Thymus (tissue), 11 donors: ENCODE results near the gene GABRG2. TPM values are rescaled to one million over a fixed set of nuclear protein-coding genes. Genes with fewer than 3 reads are reported as not detected.

ENCODE experiments used
- DNase-seq, 9 donors: peaks; one replicate each; pipeline ENCODE4 v3.0.0-alpha.2; 2013; ENCODE audit warnings: low spot score in 9 of 9, low read depth in 6 of 9, missing footprints in 1 of 9
- H3K27ac ChIP-seq, 2 donors: one replicate each; pipeline ENCODE4 v1.5.1; 2013; ENCODE audit warnings: control low read depth in 1 of 2, low read depth in 1 of 2, low read length in 1 of 2, mild to moderate bottlenecking in 1 of 2, moderate library complexity in 1 of 2
- H3K27me3 ChIP-seq, 2 donors: one replicate each; pipeline ENCODE4 v1.5.1; 2013; ENCODE audit warnings: low read length in 1 of 2; ENCODE audit not compliant: control insufficient read depth in 2 of 2, insufficient read depth in 1 of 2
- H3K36me3 ChIP-seq, 2 donors: one replicate each; pipeline ENCODE4 v1.5.1; 2013; ENCODE audit warnings: low read length in 1 of 2, mild to moderate bottlenecking in 1 of 2, moderate library complexity in 1 of 2; ENCODE audit not compliant: control insufficient read depth in 2 of 2, insufficient read depth in 2 of 2
- H3K4me1 ChIP-seq, 2 donors: one replicate each; pipeline ENCODE4 v1.5.1; 2013; ENCODE audit warnings: low read length in 2 of 2; ENCODE audit not compliant: control insufficient read depth in 2 of 2, insufficient read depth in 2 of 2
- H3K4me3 ChIP-seq, 2 donors: one replicate each; pipeline ENCODE4 v1.5.1; 2013; ENCODE audit warnings: low read length in 2 of 2, control low read depth in 1 of 2, mild to moderate bottlenecking in 1 of 2
- H3K9me3 ChIP-seq, 2 donors: one replicate each; pipeline ENCODE4 v1.5.1; 2013; ENCODE audit warnings: low read length in 1 of 2, mild to moderate bottlenecking in 1 of 2; ENCODE audit not compliant: control insufficient read depth in 2 of 2, insufficient read depth in 1 of 2
- WGBS: extraction: QIAGEN DNeasy Blood & Tissue Kit; methylation state at CpG from one replicate; pipeline ENCODE4 v1.1.7; 2013; 5-methylcytosine and 5-hydroxymethylcytosine counted together
- polyA plus RNA-seq: library from polyadenylated mRNA; stranded (reverse); fragments of 200-250 nt; gene quantifications from one replicate; pipeline ENCODE4 v1.2.3, GENCODE V29; 2013
- total RNA-seq: library from RNA; stranded (reverse); fragments of 120-200 nt; gene quantifications from one replicate; pipeline ENCODE4 v1.2.4, GENCODE V29; 2013
- donor health status: healthy.

GABRG2 gene
- total and polyA plus RNA-seq, 2 donors = 0.05 to 0.18 TPM

- no peak for DNase-seq
- H3K36me3 ChIP-seq = no peaks in the 10 kb centered on the region
- H3K27ac ChIP-seq = no peak overlapping the region
- WGBS = 81% methylated on average over 2 of the region's 2 CpGs
- no peak overlapping the region for H3K4me3 ChIP-seq
- no peaks in the 10 kb centered on the region for H3K4me1 ChIP-seq
- no peaks in the 10 kb centered on the region for H3K27me3 ChIP-seq
- peaks cover 0 to 17% of the 10 kb centered on the region in 2 donors for H3K9me3 ChIP-seq
Measured at GRCh38 chr5:162160401-162160800, 92.8 kb downstream of the GABRG2 start.

- H3K9me3 ChIP-seq = peaks cover 0 to 21% of the 10 kb centered on the region in 2 donors
- no peaks in the 10 kb centered on the region for H3K36me3 ChIP-seq
- no peak overlapping the region for H3K27ac ChIP-seq
- no peaks in the 10 kb centered on the region for H3K27me3 ChIP-seq
- 78% methylated on average over 6 of the region's 6 CpGs for WGBS
- DNase-seq = no peak
- H3K4me3 ChIP-seq = no peak overlapping the region
- no peaks in the 10 kb centered on the region for H3K4me1 ChIP-seq
Measured at GRCh38 chr5:162163663-162164062, 96.1 kb downstream of the GABRG2 start.

DNA sequence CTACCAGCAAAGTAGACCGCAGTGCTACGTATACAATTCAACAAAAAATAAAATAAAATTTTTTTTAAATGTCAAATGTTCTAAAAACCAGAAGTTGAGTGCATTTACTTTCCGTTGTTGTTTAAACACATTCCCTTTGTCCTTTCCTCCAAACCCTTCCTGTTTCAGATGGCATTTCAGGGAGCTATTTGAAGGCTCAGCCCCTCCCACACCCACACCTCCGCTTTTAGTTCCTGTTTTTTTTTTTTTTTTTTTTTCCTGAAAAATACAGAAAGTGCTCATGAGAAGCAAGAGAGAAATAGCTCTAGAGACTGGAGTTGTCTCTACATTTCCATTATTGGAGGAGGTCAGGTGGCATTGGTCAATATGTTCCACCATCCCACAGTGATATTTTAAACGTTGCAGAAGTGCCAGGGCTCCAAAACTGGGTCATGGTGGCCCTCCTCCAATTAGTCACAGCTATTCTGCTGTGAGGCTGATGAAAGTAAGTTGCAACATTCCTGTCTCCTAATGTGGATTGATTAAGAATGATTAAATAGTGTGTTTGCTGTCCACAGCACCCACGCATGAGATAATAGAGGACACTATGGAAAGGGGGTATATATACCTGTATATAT lies 106.9 kb downstream of the GABRG2 start:
- 42% methylated on average over 6 of the region's 6 CpGs for WGBS
- no peaks in the 10 kb centered on the region for H3K36me3 ChIP-seq

DNA sequence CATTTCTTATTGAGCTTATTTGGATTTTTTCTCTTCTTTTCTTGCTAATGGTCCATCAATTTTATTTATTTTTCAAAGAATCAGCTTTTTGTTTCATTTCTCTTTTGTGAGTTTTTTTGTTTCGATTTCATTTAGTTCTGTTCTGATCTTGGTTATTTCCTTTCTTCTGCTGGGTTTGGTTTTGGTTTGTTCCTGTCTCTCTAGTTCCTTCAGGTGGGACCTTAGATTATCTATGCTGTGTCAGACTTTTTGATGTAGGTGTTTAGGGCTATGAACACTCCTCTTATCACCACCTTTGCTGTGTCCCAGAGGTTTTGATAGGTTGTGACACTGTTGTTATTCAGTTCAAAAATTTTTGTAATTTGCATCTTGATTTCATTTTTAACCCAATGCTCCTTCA lies 119.8 kb downstream of the GABRG2 start:
- H3K9me3 ChIP-seq = peaks cover 0 to 2% of the 10 kb centered on the region in 2 donors
- H3K4me3 ChIP-seq = no peak overlapping the region
- H3K27ac ChIP-seq = no peak overlapping the region
- DNase-seq = no peak
- no peaks in the 10 kb centered on the region for H3K27me3 ChIP-seq
- WGBS = 87% methylated on average over 1 of the region's 1 CpG
- no peaks in the 10 kb centered on the region for H3K36me3 ChIP-seq
- no peaks in the 10 kb centered on the region for H3K4me1 ChIP-seq

More for the DNA sequence above, 106.9 kb downstream of the GABRG2 start:
- H3K27ac ChIP-seq = no peak overlapping the region
- DNase-seq = no peak
- H3K4me1 ChIP-seq = no peaks in the 10 kb centered on the region
- no peaks in the 10 kb centered on the region for H3K9me3 ChIP-seq
- H3K4me3 ChIP-seq = no peak overlapping the region
- no peaks in the 10 kb centered on the region for H3K27me3 ChIP-seq

- Histone ChIP-seq H3K4me1 (no peaks in the 10 kb centered on the region), H3K36me3 (no peaks in the 10 kb centered on the region), H3K27ac (no peak overlapping the region), H3K9me3 (peaks cover 0 to 2% of the 10 kb centered on the region in 2 donors), H3K27me3 (no peaks in the 10 kb centered on the region), H3K4me3 (no peak overlapping the region)
- whole genome bisulfite sequencing = 67% methylated on average over 5 of the region's 5 CpGs
- no peak for DNase-seq
Measured at GRCh38 chr5:162189719-162190118, 122.1 kb downstream of the GABRG2 start.

- Histone ChIP-seq H3K4me3 (no peak overlapping the region), H3K36me3 (no peaks in the 10 kb centered on the region), H3K4me1 (no peaks in the 10 kb centered on the region), H3K9me3 (peaks cover 0 to 2% of the 10 kb centered on the region in 2 donors), H3K27ac (no peak overlapping the region), H3K27me3 (no peaks in the 10 kb centered on the region)
- no peak for DNase-seq
- WGBS = 91% methylated on average over 6 of the region's 6 CpGs
Measured at GRCh38 chr5:162193012-162193411, 125.4 kb downstream of the GABRG2 start.

- H3K4me1 ChIP-seq = no peaks in the 10 kb centered on the region
- no peak overlapping the region for H3K27ac ChIP-seq
- no peaks in the 10 kb centered on the region for H3K36me3 ChIP-seq
- DNase-seq = no peak
- 65% methylated on average over 1 of the region's 1 CpG for WGBS
- H3K27me3 ChIP-seq = no peaks in the 10 kb centered on the region
- no peak overlapping the region for H3K4me3 ChIP-seq
- H3K9me3 ChIP-seq = no peaks in the 10 kb centered on the region
Measured at GRCh38 chr5:162196351-162196750, 128.8 kb downstream of the GABRG2 start.

- Histone ChIP-seq H3K36me3 (no peaks in the 10 kb centered on the region), H3K4me1 (no peaks in the 10 kb centered on the region), H3K9me3 (no peaks in the 10 kb centered on the region), H3K27me3 (no peaks in the 10 kb centered on the region), H3K27ac (no peak overlapping the region), H3K4me3 (no peak overlapping the region)
- no peak for DNase-seq
- 94% methylated on average over 1 of the region's 1 CpG for WGBS
Measured at GRCh38 chr5:162202285-162202880, 134.8 kb downstream of the GABRG2 start.
